Fibroblast of lung (primary cell): ENCODE measurements around the gene IFT81. TPM values are rescaled to one million over a fixed set of nuclear protein-coding genes. Genes with fewer than 3 reads are reported as not detected.
"Not testable (repeated sequence)": the region's sequence is repeated elsewhere in the genome, so short reads cannot be mapped to it uniquely, and the experiment has no call there.

Experiments used
- DNase-seq, 2 donors: peaks; one replicate each; pipeline versions ENCODE4 v3.0.0 to v3.0.0-alpha.2; 2010; ENCODE audit warnings: low read depth in 2 of 2
- H2AFZ ChIP-seq: 2 replicates; pipeline ENCODE4 v1.5.1; 2012; ENCODE audit warnings: low read length, control low read depth, inconsistent platforms
- H3K27ac ChIP-seq: 2 replicates; pipeline ENCODE4 v1.5.1; 2011; ENCODE audit warnings: low read length, control low read depth; ENCODE audit not compliant: insufficient read depth
- H3K27me3 ChIP-seq: 2 replicates; pipeline ENCODE4 v1.5.1; 2011; ENCODE audit warnings: mild to moderate bottlenecking, low read length; ENCODE audit not compliant: control insufficient read depth, insufficient read depth
- H3K36me3 ChIP-seq: 2 replicates; pipeline ENCODE4 v1.5.1; 2011; ENCODE audit warnings: low read length; ENCODE audit not compliant: control insufficient read depth, insufficient read depth
- H3K4me1 ChIP-seq: 2 replicates; pipeline ENCODE4 v1.5.1; 2011; ENCODE audit warnings: low read length; ENCODE audit not compliant: control insufficient read depth, insufficient read depth; ENCODE audit errors: extremely low read depth
- H3K4me2 ChIP-seq: 2 replicates; pipeline ENCODE4 v1.5.1; 2011; ENCODE audit warnings: low read length, control low read depth; ENCODE audit not compliant: insufficient read depth; ENCODE audit errors: extremely low read depth
- H3K4me3 ChIP-seq, 4 experiments: fragments of 200-600 bp in 1 of 4; sonication (generic) in 1 of 4; replicated peaks in 1 of 4; 2 replicates each; pipeline ENCODE4 v1.5.1; 2011 to 2016; ENCODE audit warnings: low read length in 4 of 4, low read depth in 3 of 4, mild to moderate bottlenecking in 3 of 4, control low read depth in 2 of 4, inconsistent platforms in 1 of 4, mixed read lengths in 1 of 4; ENCODE audit not compliant: insufficient read depth in 1 of 4; ENCODE audit errors: control extremely low read depth in 1 of 4
- H3K79me2 ChIP-seq: 2 replicates; pipeline ENCODE4 v1.5.1; 2012; ENCODE audit warnings: mild to moderate bottlenecking, low read length, inconsistent platforms; ENCODE audit not compliant: control insufficient read depth, insufficient read depth
- H3K9ac ChIP-seq: 2 replicates; pipeline ENCODE4 v1.5.1; 2011; ENCODE audit warnings: mild to moderate bottlenecking, low read length, control low read depth; ENCODE audit not compliant: insufficient read depth
- H3K9me3 ChIP-seq: 2 replicates; pipeline ENCODE4 v1.5.1; 2012; ENCODE audit warnings: low read depth, low read length; ENCODE audit not compliant: control insufficient read depth, insufficient read depth
- H4K20me1 ChIP-seq: 2 replicates; pipeline ENCODE4 v1.5.1; 2011; ENCODE audit warnings: low read length; ENCODE audit not compliant: control insufficient read depth, insufficient read depth; ENCODE audit errors: extremely low read depth
- CTCF ChIP-seq, 2 donors: IDR thresholded peaks in 1 of 2; conservative IDR thresholded peaks in 1 of 2; 1 replicate in 1 of 2; 2 replicates in 1 of 2; pipeline ENCODE4 v1.5.1; 2011 to 2012; ENCODE audit warnings: low read length in 2 of 2, control low read depth in 1 of 2, inconsistent platforms in 1 of 2, low read depth in 1 of 2, mild to moderate bottlenecking in 1 of 2
- EZH2 ChIP-seq: IDR thresholded peaks from 2 replicates; pipeline ENCODE4 v1.5.1; 2012; ENCODE audit warnings: low read length, control low read depth, mild to moderate bottlenecking; ENCODE audit errors: missing control alignments
- polyA plus RNA-seq, 2 donors: library from polyadenylated mRNA; depleted of rRNA in 1 of 2; stranded (reverse) in 1 of 2; unstranded in 1 of 2; fragments of >200 nt; gene quantifications; 2 replicates each; pipeline ENCODE4 v1.2.1, GENCODE V29; 2011 to 2012; ENCODE audit warnings: missing spikeins in 1 of 2
- total RNA-seq: library from RNA; depleted of rRNA; stranded (reverse); fragments of >200 nt; gene quantifications from 2 replicates; pipeline ENCODE4 v1.2.1, GENCODE V29; 2014

IFT81 gene
- total and polyA plus RNA-seq, 2 donors (not counting 1 experiment from before 2014, with no cell fraction given): 17.7 to 23.6 TPM

GRCh38 chr12:110223777-110224378, 99.7 kb downstream of the IFT81 start:
- H3K27ac ChIP-seq: no peak overlapping the region
- peak overlapping the region; percentile 52 for H3K4me2 ChIP-seq
- no peaks in the 10 kb centered on the region for H4K20me1 ChIP-seq

GRCh38 chr12:110224379-110225304, 100.5 kb downstream of the IFT81 start:
- Histone ChIP-seq H3K27me3 (no peaks in the 10 kb centered on the region), H3K36me3 (no peaks in the 10 kb centered on the region), H3K4me1 (peaks cover 2% of the 10 kb centered on the region), H3K4me3 (peak overlapping the region in 2 of 4 experiments; percentile 20 to 47), H3K9me3 (no peaks in the 10 kb centered on the region), H4K20me1 (no peaks in the 10 kb centered on the region), H3K27ac (peak overlapping the region; percentile 3), H2AFZ (no peak overlapping the region), H3K9ac (no peak overlapping the region), H3K4me2 (peak overlapping the region; percentile 33), H3K79me2 (no peaks in the 10 kb centered on the region)
- peak; percentile 83 to 93 for DNase-seq
- peak; percentile 64 to 84 for TF ChIP-seq CTCF (conservative IDR thresholded peaks at IDR 0.05 in 1 of 2, IDR thresholded peaks at IDR 0.05 in 1 of 2; ENCODE audit: low read depth in 1 of 2, low read length in 2 of 2)
- no peak for TF ChIP-seq EZH2

More at GRCh38 chr12:110223777-110224378, 99.7 kb downstream of the IFT81 start:
- H3K27me3 ChIP-seq: no peaks in the 10 kb centered on the region
- H2AFZ ChIP-seq: no peak overlapping the region
- H3K4me1 ChIP-seq: peaks cover 2% of the 10 kb centered on the region
- TF ChIP-seq CTCF (conservative IDR thresholded peaks at IDR 0.05 in 1 of 2, IDR thresholded peaks at IDR 0.05 in 1 of 2; ENCODE audit: low read depth in 1 of 2, low read length in 2 of 2) (no peak), EZH2 (no peak)
- H3K9me3 ChIP-seq: no peaks in the 10 kb centered on the region
- no peak overlapping the region for H3K4me3 ChIP-seq
- no peaks in the 10 kb centered on the region for H3K79me2 ChIP-seq
- H3K9ac ChIP-seq: no peak overlapping the region
- peak in 1 of 2 donors; percentile 83 for DNase-seq
- no peaks in the 10 kb centered on the region for H3K36me3 ChIP-seq

- Histone ChIP-seq H2AFZ (no peak overlapping the region), H3K36me3 (no peaks in the 10 kb centered on the region), H3K4me3 (no peak overlapping the region), H3K9me3 (no peaks in the 10 kb centered on the region), H3K27me3 (no peaks in the 10 kb centered on the region), H3K4me2 (no peak overlapping the region), H3K79me2 (no peaks in the 10 kb centered on the region), H3K9ac (no peak overlapping the region), H3K27ac (no peak overlapping the region), H3K4me1 (peaks cover 2% of the 10 kb centered on the region), H4K20me1 (no peaks in the 10 kb centered on the region)
- no peak for TF ChIP-seq CTCF (conservative IDR thresholded peaks at IDR 0.05 in 1 of 2, IDR thresholded peaks at IDR 0.05 in 1 of 2; ENCODE audit: low read depth in 1 of 2, low read length in 2 of 2)
- no peak for TF ChIP-seq EZH2
- no peak for DNase-seq
Observed at GRCh38 chr12:110227138-110227537, 103.0 kb downstream of the IFT81 start.

GRCh38 chr12:110228348-110228747, 104.2 kb downstream of the IFT81 start:
- not testable (repeated sequence) for H3K4me2 ChIP-seq, H3K9ac ChIP-seq

More at GRCh38 chr12:110228348-110228747, 104.2 kb downstream of the IFT81 start:
- H3K4me1 ChIP-seq, H2AFZ ChIP-seq, H4K20me1 ChIP-seq, H3K27me3 ChIP-seq, H3K27ac ChIP-seq, H3K9me3 ChIP-seq, H3K79me2 ChIP-seq, DNase-seq, H3K36me3 ChIP-seq, H3K4me3 ChIP-seq: not testable (repeated sequence)
